ENCODE results near the gene NAA35. TPM values are rescaled to one million over a fixed set of nuclear protein-coding genes. Genes with fewer than 3 reads are reported as not detected.

The NAA35 gene
- total and polyA plus RNA-seq, 9 of the 15 experiments (the other 6 are each of a cell fraction or from before 2014, with no cell fraction given) = 17.7 to 43.9 (median 29.0) TPM

GRCh38 chr9:85940832-85941621, at the start of gene NAA35 (continued):
- TF ChIP-seq MLLT1 (IDR thresholded peaks at IDR 0.05) (no peak), ZBTB40 (IDR thresholded peaks at IDR 0.05) (peak; percentile 78), ZBTB40 (CRISPR knock-in tag; IDR thresholded peaks at IDR 0.05) (no peak), RCOR1 (IDR thresholded peaks at IDR 0.05; ENCODE audit: borderline replicate concordance in 1 of 2, low read depth in 2 of 2, low read length in 2 of 2) (no peak; a peak in 1 of 4 replicates), HNRNPL (IDR thresholded peaks at IDR 0.05; ENCODE audit: low read depth, low read length) (0 out of 2 replicates have a peak, but pooled peaks have one; percentile 30), RNF2 (IDR thresholded peaks at IDR 0.05) (no peak), SREBF2 (CRISPR knock-in tag; IDR thresholded peaks at IDR 0.05) (no peak), SMARCA4 (IDR thresholded peaks at IDR 0.05) (no peak), E2F5 (CRISPR knock-in tag; IDR thresholded peaks at IDR 0.05) (no peak), ZBTB12 (CRISPR knock-in tag; IDR thresholded peaks at IDR 0.05) (0 out of 2 replicates have a peak, but pooled peaks have one; percentile 0), GABPA (tag; conservative IDR thresholded peaks at IDR 0.05; ENCODE audit: low read depth) (peak; percentile 90), ZNF589 (CRISPR knock-in tag; IDR thresholded peaks at IDR 0.05; ENCODE audit: low read depth) (no peak), NR4A1 (CRISPR knock-in tag; IDR thresholded peaks at IDR 0.05) (no peak), NR4A1 (tag; IDR thresholded peaks at IDR 0.05) (no peak), MEIS2 (IDR thresholded peaks at IDR 0.05; ENCODE audit: partially characterized antibody) (peak; percentile 26), OTX1 (CRISPR knock-in tag; IDR thresholded peaks at IDR 0.05) (no peak)
